ENCODE measurements around the gene SOX10.

The SOX10 gene

GRCh38 chr22:37929390-37929789, 55.0 kb downstream of the SOX10 start:
- no peak for DNase-seq (ENCODE audit: low spot score)
- no peak for TF ChIP-seq CTCF (IDR thresholded peaks at IDR 0.05; ENCODE audit: extremely low read depth, missing control alignments)

GRCh38 chr22:37927637-37927936, 56.8 kb downstream of the SOX10 start:
- TF ChIP-seq CTCF (IDR thresholded peaks at IDR 0.05; ENCODE audit: extremely low read depth, missing control alignments): no peak
- DNase-seq (ENCODE audit: low spot score): no peak

GRCh38 chr22:37926771-37927636, 57.4 kb downstream of the SOX10 start:
- TF ChIP-seq CTCF (IDR thresholded peaks at IDR 0.05; ENCODE audit: extremely low read depth, missing control alignments): no peak
- DNase-seq (ENCODE audit: low spot score): no peak

- no peak for DNase-seq (ENCODE audit: low spot score)
- TF ChIP-seq CTCF (IDR thresholded peaks at IDR 0.05; ENCODE audit: extremely low read depth, missing control alignments): no peak
These were observed 58.0 kb downstream of the SOX10 start for GRCh38 chr22:37926358-37926757.

GRCh38 chr22:37925767-37926166, 58.6 kb downstream of the SOX10 start:
- no peak for TF ChIP-seq CTCF (IDR thresholded peaks at IDR 0.05; ENCODE audit: extremely low read depth, missing control alignments)

GRCh38 chr22:37925330-37925729, 59.0 kb downstream of the SOX10 start:
- no peak for TF ChIP-seq CTCF (IDR thresholded peaks at IDR 0.05; ENCODE audit: extremely low read depth, missing control alignments)
- no peak for DNase-seq (ENCODE audit: low spot score)

More at GRCh38 chr22:37925767-37926166, 58.6 kb downstream of the SOX10 start:
- DNase-seq (ENCODE audit: low spot score): no peak

DNA sequence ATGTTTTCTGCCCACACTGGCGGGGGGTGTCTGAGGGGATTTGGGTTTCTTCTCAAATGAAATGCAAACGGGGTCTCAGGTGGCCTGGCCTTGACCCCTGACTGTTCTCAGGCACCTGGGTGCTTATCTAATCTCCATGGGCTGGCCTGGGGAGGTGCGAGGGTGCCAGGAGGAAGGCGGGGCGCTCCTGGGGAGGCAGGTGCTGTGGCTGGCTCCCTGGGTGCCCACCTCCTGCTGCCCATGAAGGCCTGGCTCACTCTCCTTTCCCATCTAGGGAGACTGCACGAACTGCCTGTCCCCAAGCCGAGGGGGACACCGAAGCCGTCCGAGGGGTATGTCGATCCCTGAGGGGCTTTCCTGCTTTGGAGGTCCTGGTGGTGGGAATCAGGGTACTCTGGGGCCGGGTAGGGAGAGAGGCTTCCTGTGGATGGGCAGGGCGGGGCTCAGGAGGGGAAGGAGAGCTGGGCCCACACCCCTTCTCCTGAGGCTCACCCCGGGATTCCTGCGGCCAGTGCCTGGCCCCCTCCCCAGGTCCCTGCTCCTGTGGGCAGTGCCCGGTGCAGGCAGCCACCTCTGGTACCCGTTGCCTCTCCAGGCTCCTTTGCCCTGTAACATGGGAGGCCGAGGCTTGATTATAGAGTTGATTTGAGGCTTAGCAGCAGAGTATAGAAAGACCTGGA, 59.8 kb downstream of the SOX10 start:
- no peak for DNase-seq (ENCODE audit: low spot score)
- TF ChIP-seq CTCF (IDR thresholded peaks at IDR 0.05; ENCODE audit: extremely low read depth, missing control alignments): no peak

Data from GM20000 (cell line).